Stimulated activated CD8-positive, alpha-beta memory T cell treated with anti-CD3 and anti-CD28 coated beads, Interleukin-7, amount 100 ng/mL, for 48 hours (primary cell): ENCODE data around the gene UBAP2L.

Source experiments
- DNase-seq, 2 donors: peaks; one replicate each; pipeline ENCODE4 v3.0.0-alpha.2; 2020; ENCODE audit warnings: low read depth in 1 of 2; ENCODE audit errors: extremely low read depth in 1 of 2

UBAP2L gene

GRCh38 chr1:154220071-154220969 lies at the start of gene UBAP2L:
Gene UBAP2L (plus strand): TSS chr1:154220955. CDS start chr1:154225124, 4,169 bp downstream.
- peak; percentile 98 to 99 for DNase-seq

- DNase-seq = no peak
These were observed 49.6 kb upstream of the UBAP2L start for GRCh38 chr1:154171223-154171583.

GRCh38 chr1:154171880-154172279 lies 48.9 kb upstream of the UBAP2L start:
- no peak for DNase-seq

- DNase-seq = no peak
These were observed 46.1 kb upstream of the UBAP2L start for GRCh38 chr1:154174654-154175053.

GRCh38 chr1:154176337-154176736 lies 44.4 kb upstream of the UBAP2L start:
- no peak for DNase-seq

- DNase-seq = no peak
These were observed 42.7 kb upstream of the UBAP2L start for GRCh38 chr1:154178013-154178412.

- DNase-seq = no peak
These were observed 41.6 kb upstream of the UBAP2L start for GRCh38 chr1:154178911-154179811.

GRCh38 chr1:154179946-154180687 lies 40.6 kb upstream of the UBAP2L start:
- DNase-seq = no peak

GRCh38 chr1:154181944-154182343 lies 38.8 kb upstream of the UBAP2L start:
- DNase-seq = no peak

- DNase-seq = peak; percentile 75 to 90
These were observed 38.3 kb upstream of the UBAP2L start for GRCh38 chr1:154182344-154183045.

- peak; percentile 93 to 94 for DNase-seq
These were observed 37.5 kb upstream of the UBAP2L start for GRCh38 chr1:154183046-154183915.

- DNase-seq = peak in 1 of 2 donors; percentile 59
These were observed 34.6 kb upstream of the UBAP2L start for GRCh38 chr1:154186177-154186576.

GRCh38 chr1:154186852-154187501 lies 33.8 kb upstream of the UBAP2L start:
- DNase-seq = no peak

- no peak for DNase-seq
These were observed 30.2 kb upstream of the UBAP2L start for GRCh38 chr1:154190550-154190949.

- no peak for DNase-seq
These were observed 28.7 kb upstream of the UBAP2L start, which contains the start of gene TPM3 for GRCh38 chr1:154191990-154192461. Gene TPM3 (minus strand): TSS chr1:154192100. CDS start chr1:154192018, 82 bp downstream.

- no peak for DNase-seq
These were observed 28.3 kb upstream of the UBAP2L start for GRCh38 chr1:154192476-154192875.

GRCh38 chr1:154193821-154194220 lies 26.9 kb upstream of the UBAP2L start:
- DNase-seq = no peak

- DNase-seq = no peak
These were observed 21.8 kb upstream of the UBAP2L start for GRCh38 chr1:154198756-154199562.
